ENCODE results near the gene LRRK2.
"Not testable (repeated sequence)": the region's sequence is repeated elsewhere in the genome, so short reads cannot be mapped to it uniquely, and the experiment has no call there.

The LRRK2 gene

DNA sequence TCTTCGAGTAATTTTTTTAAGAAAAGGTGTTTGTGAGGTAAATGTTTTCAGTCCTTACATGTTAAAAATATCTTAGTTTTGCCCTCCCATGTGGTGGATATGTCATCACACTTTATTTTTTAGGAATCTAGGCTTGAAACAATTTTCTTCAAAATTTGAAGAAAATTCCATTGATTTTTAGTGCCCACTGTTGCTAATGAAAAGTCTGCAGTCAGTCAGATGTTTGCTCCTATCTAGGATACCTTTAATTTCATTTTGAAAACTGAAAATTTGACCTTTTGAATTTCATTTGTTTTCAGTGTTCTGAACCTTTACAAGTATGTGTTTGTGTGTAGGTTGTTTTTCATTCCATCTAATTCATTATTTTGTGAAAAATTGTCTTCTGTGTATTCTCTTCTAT, 105.4 kb downstream of the LRRK2 start:
- peaks cover 0 to 3% of the 10 kb centered on the region in 2 donors for H3K9me3 Mint-ChIP-seq
- H3K27ac Mint-ChIP-seq: no peak overlapping the region
- H3K4me3 Mint-ChIP-seq: no peak overlapping the region
- H3K27me3 Mint-ChIP-seq: no peaks in the 10 kb centered on the region
- H3K4me1 Mint-ChIP-seq: peaks cover 0 to 1% of the 10 kb centered on the region in 2 donors
- H3K36me3 Mint-ChIP-seq: peaks cover 51 to 55% of the 10 kb centered on the region in 2 donors
- no peak for ATAC-seq (replicated peaks)
- DNase-seq: no peak

DNA sequence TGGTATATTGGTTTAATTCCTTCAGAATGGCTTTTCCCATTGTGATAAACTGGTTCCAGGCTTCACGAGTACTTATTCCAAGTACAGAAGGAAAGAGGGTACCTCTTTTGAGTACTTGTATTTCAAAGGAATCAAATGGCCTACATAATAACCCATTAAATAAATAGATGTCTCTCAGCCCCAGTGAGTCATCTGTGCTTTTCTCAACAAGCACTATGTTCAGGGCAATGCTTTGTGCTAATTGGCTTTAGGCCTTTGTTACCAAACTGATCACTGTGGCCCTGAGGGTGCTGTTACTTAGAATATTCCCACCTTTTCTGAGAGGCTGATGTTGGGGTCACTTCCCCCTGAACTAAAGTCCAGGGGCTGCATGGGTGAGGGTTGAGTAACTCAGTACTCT, 107.1 kb downstream of the LRRK2 start:
- H3K9me3 Mint-ChIP-seq: peaks cover 0 to 3% of the 10 kb centered on the region in 2 donors
- no peak for ATAC-seq (replicated peaks)
- DNase-seq: no peak
- no peak overlapping the region for H3K27ac Mint-ChIP-seq
- H3K4me1 Mint-ChIP-seq: no peaks in the 10 kb centered on the region
- peaks cover 50 to 61% of the 10 kb centered on the region in 2 donors for H3K36me3 Mint-ChIP-seq
- H3K27me3 Mint-ChIP-seq: no peaks in the 10 kb centered on the region
- no peak overlapping the region for H3K4me3 Mint-ChIP-seq

DNA sequence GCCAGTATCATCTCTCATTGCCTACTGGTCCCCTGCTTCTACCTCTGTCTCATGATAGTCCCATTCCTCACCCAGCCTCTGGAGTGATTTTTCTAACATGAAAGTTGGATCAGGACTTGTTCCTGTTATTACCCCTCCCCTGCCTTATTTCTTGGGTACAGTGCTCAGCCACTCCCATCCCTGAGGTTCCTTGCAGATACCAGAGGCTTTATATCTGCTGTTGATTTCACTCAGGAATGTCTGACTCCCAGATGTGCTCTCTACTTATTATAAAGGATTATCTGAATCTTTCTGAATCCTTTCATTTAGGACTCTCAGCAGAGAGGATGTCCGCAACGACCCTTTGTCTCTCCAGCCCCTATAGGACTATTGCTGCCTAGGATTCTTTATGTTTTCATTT, 111.2 kb downstream of the LRRK2 start:
- H3K27ac Mint-ChIP-seq: no peak overlapping the region
- ATAC-seq (replicated peaks): no peak
- H3K4me1 Mint-ChIP-seq: no peaks in the 10 kb centered on the region
- no peaks in the 10 kb centered on the region for H3K27me3 Mint-ChIP-seq
- DNase-seq: no peak
- H3K9me3 Mint-ChIP-seq: peaks cover 0 to under 1% of the 10 kb centered on the region in 2 donors
- H3K4me3 Mint-ChIP-seq: no peak overlapping the region
- H3K36me3 Mint-ChIP-seq: peaks cover 31 to 46% of the 10 kb centered on the region in 2 donors

DNA sequence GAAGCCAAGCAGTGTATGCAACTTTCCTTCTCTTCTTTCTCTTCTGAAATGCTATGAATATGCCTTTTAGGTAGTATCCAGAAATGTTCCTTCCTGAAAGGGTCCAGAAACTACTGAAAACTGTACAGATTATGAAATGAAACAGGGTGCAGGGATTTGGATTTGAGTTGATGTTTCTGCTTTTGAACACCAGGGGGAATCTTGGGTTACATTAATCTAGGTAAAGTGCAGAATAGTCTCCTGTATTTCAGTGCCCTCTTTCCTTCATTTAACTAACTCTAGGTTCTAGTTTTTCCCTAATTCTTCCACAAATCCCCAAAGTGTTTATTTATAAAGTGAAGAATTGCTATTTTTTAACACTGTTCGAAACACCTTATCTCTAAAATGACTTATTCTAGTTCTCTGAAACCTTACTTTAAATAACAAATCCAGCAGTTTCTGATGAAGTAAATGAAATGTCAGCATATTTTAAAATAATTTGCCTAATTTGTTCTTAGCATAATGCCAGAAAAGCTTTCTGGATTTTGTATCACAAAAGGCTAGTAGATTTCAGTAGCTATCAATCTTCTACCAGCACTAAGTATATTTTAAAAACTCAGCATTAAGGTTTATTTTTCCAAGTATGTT, 111.9 kb downstream of the LRRK2 start:
- Mint-ChIP-seq H3K27me3 (no peaks in the 10 kb centered on the region), H3K27ac (no peak overlapping the region), H3K4me1 (no peaks in the 10 kb centered on the region), H3K36me3 (peaks cover 28 to 42% of the 10 kb centered on the region in 2 donors), H3K9me3 (no peaks in the 10 kb centered on the region), H3K4me3 (no peak overlapping the region)
- ATAC-seq (replicated peaks) (peak in 1 of 2 donors; percentile 51), DNase-seq (no peak)

DNA sequence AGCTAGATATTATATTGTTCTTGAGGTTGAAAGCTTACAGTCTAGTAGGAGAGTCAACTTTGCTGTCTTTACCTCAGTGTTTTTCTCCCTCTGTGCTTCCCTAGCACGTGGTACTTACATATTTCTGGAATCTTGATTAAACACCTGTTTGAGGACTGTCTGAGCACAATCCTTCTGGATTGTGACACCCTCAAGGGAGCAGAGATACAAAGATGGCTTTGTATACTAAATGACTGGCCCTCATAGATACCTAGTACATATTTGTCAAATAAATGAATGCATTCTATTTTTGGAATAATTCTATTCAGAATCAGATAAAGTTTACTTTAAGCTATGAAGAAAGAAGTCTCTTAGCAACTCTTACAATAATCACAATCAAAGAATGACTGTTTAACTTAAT, 113.3 kb downstream of the LRRK2 start:
- no peak for ATAC-seq (replicated peaks)
- no peaks in the 10 kb centered on the region for H3K4me1 Mint-ChIP-seq
- H3K27me3 Mint-ChIP-seq: no peaks in the 10 kb centered on the region
- H3K9me3 Mint-ChIP-seq: no peaks in the 10 kb centered on the region
- H3K27ac Mint-ChIP-seq: no peak overlapping the region
- H3K4me3 Mint-ChIP-seq: no peak overlapping the region
- no peak for DNase-seq
- H3K36me3 Mint-ChIP-seq: peaks cover 20 to 46% of the 10 kb centered on the region in 2 donors

DNA sequence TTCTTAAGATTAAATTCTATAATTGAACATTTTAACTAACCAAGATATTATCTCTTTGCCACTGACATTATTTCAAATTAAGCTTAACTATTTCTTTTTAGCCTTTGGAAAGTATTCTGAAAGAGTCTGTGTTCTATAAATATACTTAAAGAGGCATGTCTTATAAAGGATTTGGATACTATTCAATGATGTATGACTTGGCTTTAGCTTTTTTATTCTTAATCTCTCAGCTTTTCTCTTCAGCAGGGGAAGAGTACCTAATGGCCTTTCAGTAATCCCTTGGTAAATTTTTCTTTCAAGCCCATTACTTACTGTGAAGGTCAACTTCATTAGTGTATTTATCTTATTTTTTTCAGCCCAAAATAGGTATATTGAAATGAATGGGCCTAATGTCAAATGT, 113.8 kb downstream of the LRRK2 start:
- Mint-ChIP-seq H3K4me1 (no peaks in the 10 kb centered on the region), H3K4me3 (no peak overlapping the region), H3K9me3 (no peaks in the 10 kb centered on the region), H3K36me3 (peaks cover 20 to 45% of the 10 kb centered on the region in 2 donors), H3K27me3 (no peaks in the 10 kb centered on the region), H3K27ac (no peak overlapping the region)
- ATAC-seq (replicated peaks) (no peak), DNase-seq (no peak)

DNA sequence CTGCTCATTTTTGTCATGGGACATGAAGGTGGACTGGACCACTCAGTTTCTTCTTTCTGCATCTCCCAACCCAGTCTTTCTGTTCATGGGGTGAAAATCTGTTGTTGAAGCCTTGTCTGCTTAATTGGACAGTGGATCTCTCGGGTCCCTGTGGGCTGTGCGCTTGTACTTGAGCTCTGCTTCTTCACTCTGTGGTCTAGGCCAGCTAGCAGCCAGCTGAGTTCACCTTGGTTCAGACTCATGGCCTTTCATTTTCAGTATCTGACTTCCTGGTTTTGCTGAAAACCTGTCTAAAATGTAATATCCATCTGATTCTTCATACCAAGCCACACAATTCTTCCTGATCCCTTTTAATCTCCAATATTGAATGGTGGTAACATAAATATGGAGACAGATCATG, 117.2 kb downstream of the LRRK2 start:
- no peak overlapping the region for H3K4me3 Mint-ChIP-seq

DNA sequence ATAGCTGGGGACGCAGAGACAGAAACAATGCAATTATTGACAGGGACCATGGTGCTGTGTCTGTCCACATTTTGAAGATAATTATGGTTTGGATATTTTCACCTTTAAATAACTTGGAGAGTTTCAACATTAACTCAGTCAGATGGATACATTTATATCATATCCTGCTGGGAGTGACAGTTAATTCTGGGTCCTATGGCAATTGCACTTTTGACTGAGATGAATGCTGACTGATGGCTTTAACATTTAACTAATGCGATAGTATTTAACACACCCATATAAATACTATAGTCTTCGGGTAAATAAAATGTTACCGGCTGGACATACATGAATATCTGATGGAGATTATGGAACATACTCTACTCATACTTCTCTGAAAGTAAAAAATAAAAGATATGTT, 118.3 kb downstream of the LRRK2 start:
- no peak for ATAC-seq (replicated peaks)
- no peaks in the 10 kb centered on the region for H3K9me3 Mint-ChIP-seq
- peaks cover 3 to 17% of the 10 kb centered on the region in 2 donors for H3K36me3 Mint-ChIP-seq
- no peak overlapping the region for H3K4me3 Mint-ChIP-seq
- no peaks in the 10 kb centered on the region for H3K27me3 Mint-ChIP-seq
- H3K4me1 Mint-ChIP-seq: no peaks in the 10 kb centered on the region
- H3K27ac Mint-ChIP-seq: no peak overlapping the region
- no peak for DNase-seq

More for the DNA sequence above, 117.2 kb downstream of the LRRK2 start:
- no peaks in the 10 kb centered on the region for H3K27me3 Mint-ChIP-seq
- no peaks in the 10 kb centered on the region for H3K9me3 Mint-ChIP-seq
- no peak overlapping the region for H3K27ac Mint-ChIP-seq
- DNase-seq (no peak), ATAC-seq (replicated peaks) (no peak)
- H3K36me3 Mint-ChIP-seq: peaks cover 9 to 27% of the 10 kb centered on the region in 2 donors
- no peaks in the 10 kb centered on the region for H3K4me1 Mint-ChIP-seq

DNA sequence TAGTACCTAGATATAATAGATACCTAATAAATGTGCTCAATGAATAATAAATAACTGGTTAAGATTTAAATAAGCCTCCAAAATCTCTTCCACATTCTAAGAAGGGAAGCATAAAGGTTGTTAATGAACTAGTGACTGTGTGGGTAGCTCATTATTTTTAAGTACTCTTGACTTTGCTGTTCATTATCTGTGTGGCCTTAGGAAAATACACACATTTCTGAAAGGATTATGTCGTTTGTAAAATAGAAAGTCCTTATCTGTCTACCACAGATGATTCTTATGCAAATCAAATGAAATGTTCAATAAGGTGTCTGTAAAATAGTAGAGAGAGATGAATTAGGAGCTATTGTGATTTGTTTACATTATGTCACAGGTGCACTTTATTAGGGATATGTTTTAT, 119.5 kb downstream of the LRRK2 start:
- no peak overlapping the region for H3K27ac Mint-ChIP-seq
- no peak for DNase-seq
- no peak for ATAC-seq (replicated peaks)
- H3K9me3 Mint-ChIP-seq: no peaks in the 10 kb centered on the region
- H3K27me3 Mint-ChIP-seq: no peaks in the 10 kb centered on the region
- no peak overlapping the region for H3K4me3 Mint-ChIP-seq
- H3K36me3 Mint-ChIP-seq: peaks cover 4 to 20% of the 10 kb centered on the region in 2 donors
- H3K4me1 Mint-ChIP-seq: no peaks in the 10 kb centered on the region

DNA sequence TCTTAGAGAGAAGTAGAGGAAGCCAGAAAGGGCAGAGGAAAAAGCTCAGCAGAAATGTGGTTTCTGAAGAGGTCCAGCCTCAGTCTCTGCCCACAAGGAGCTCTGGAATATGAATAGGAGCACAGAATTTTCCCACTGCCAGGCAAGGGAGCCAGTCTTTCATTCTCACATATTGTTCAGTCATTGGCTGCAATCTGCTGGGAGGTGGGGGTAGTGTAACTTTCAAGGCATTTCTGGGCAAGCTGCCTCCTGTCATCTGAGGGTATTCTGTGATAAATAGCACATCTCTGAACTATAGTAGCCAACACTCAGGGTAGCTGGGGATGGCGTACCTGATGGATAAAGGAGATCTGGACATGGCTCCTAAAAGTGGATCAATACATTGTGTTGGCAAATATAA, 127.2 kb downstream of the LRRK2 start:
- peaks cover 36 to 38% of the 10 kb centered on the region in 2 donors for H3K36me3 Mint-ChIP-seq
- ATAC-seq (replicated peaks): no peak
- peaks cover 2 to 6% of the 10 kb centered on the region in 2 donors for H3K9me3 Mint-ChIP-seq
- no peaks in the 10 kb centered on the region for H3K4me1 Mint-ChIP-seq
- H3K27me3 Mint-ChIP-seq: no peaks in the 10 kb centered on the region
- H3K27ac Mint-ChIP-seq: no peak overlapping the region
- H3K4me3 Mint-ChIP-seq: no peak overlapping the region
- DNase-seq: no peak

DNA sequence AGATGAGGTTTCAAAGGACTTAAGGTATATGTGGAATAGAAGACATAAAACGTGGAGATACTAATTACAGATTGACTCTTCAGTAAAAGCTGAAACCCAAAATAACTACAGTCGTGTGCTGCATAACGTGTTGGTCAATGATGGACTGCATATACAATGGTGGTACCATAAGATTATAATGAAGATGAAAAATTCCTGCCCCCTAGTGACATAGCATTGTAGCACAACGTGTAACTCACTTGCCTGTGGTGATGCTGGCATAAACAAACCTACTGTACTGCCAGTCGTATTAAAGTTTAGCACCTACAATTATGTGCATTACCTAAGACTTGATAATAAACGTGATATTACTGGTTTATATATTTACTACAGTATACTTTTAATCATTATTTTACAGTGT, 150.3 kb downstream of the LRRK2 start:
- DNase-seq (no peak), ATAC-seq (replicated peaks) (peak; percentile 44 to 48)
- Mint-ChIP-seq H3K9me3 (peaks cover 5 to 6% of the 10 kb centered on the region in 2 donors), H3K4me1 (peaks cover 2 to 4% of the 10 kb centered on the region in 2 donors), H3K27ac (no peak overlapping the region), H3K36me3 (no peaks in the 10 kb centered on the region), H3K27me3 (peaks cover 0 to 3% of the 10 kb centered on the region in 2 donors), H3K4me3 (no peak overlapping the region)

DNA sequence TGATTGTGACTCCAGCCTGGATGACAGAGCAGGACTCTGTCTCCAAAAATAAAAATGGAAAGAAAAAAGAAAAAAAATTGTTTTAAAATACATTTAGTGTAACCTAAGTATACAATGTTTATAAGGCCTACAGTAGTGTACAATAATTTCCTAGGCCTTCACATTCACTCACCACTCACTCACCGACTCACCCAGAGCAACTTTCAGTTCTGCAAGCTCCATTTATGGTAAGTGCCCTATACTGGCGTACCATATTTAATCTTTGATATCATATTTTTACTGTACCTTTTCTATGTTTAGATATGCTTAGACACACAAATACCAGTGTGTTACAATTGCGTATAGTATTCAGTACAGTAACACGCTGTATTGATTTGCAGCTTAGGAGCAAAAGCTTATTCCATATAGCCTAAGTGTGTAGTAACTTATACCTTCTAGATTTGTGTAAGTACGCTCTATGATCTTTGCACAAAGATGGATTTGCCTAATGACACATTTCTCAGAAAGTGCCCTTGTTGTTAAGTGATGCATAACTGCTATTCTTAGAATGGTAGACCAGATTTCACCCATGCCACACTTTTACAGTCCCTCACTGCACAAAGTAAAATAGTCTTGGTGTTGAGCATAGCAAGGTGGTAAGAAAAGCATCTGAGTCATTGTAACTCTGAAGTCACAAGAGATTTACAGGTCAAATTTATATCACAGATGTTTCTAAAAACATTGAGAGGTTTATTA, 151.9 kb downstream of the LRRK2 start:
- no peaks in the 10 kb centered on the region for H3K36me3 Mint-ChIP-seq
- no peak overlapping the region for H3K4me3 Mint-ChIP-seq
- ATAC-seq (replicated peaks) (peak; percentile 65 to 82), DNase-seq (no peak)
- H3K4me1 Mint-ChIP-seq: peaks cover 2 to 4% of the 10 kb centered on the region in 2 donors
- peaks cover 0 to 3% of the 10 kb centered on the region in 2 donors for H3K27me3 Mint-ChIP-seq
- peaks cover 5 to 6% of the 10 kb centered on the region in 2 donors for H3K9me3 Mint-ChIP-seq
- no peak overlapping the region for H3K27ac Mint-ChIP-seq

DNA sequence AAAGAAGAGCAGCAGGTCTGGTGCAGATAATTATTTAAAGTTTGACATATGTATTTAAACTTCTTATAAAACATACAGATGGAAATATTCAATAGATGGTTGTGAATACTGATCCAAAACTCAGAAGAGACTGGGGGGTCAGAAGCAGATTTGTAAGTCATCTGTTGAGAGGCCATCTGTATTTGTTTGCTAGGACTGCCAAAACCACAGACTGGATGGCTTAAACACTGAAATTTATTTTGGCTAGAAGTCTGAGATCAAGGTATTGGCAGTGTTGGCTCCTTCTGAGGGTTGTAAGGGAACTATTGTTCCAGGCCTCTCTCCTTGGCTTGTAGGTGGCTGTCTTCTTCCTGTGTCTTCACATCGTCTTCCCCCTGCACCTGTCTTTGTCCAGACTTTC, 153.9 kb downstream of the LRRK2 start:
- no peak for DNase-seq
- Mint-ChIP-seq H3K9me3 (peaks cover 5 to 6% of the 10 kb centered on the region in 2 donors), H3K27ac (no peak overlapping the region), H3K27me3 (peaks cover 0 to 3% of the 10 kb centered on the region in 2 donors), H3K4me3 (no peak overlapping the region), H3K36me3 (no peaks in the 10 kb centered on the region), H3K4me1 (peaks cover 2 to 4% of the 10 kb centered on the region in 2 donors)
- no peak for ATAC-seq (replicated peaks)

DNA sequence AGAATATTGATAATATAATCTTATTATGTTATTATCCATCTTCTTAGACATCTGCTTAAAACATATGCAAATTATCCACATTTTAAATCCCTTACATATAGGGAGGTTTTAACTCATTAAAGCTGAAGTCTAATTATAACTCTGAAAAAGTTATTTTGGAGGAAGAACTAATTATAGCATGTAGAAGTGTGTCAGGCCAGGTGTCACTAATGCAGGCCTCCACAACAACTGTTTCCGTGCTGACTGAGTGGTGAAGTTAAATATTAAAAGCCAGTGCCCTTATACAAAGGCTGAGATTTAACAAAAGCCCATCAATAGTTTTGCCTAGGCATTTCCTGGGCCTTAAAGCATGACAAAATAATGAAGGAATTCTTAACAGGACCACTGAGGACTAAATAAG, 157.4 kb downstream of the LRRK2 start:
- H3K4me3 Mint-ChIP-seq: no peak overlapping the region
- ATAC-seq (replicated peaks) (no peak), DNase-seq (no peak)
- peaks cover 0 to 3% of the 10 kb centered on the region in 2 donors for H3K27me3 Mint-ChIP-seq
- H3K4me1 Mint-ChIP-seq: no peaks in the 10 kb centered on the region
- H3K27ac Mint-ChIP-seq: no peak overlapping the region
- H3K36me3 Mint-ChIP-seq: no peaks in the 10 kb centered on the region
- H3K9me3 Mint-ChIP-seq: peaks cover 5 to 6% of the 10 kb centered on the region in 2 donors

DNA sequence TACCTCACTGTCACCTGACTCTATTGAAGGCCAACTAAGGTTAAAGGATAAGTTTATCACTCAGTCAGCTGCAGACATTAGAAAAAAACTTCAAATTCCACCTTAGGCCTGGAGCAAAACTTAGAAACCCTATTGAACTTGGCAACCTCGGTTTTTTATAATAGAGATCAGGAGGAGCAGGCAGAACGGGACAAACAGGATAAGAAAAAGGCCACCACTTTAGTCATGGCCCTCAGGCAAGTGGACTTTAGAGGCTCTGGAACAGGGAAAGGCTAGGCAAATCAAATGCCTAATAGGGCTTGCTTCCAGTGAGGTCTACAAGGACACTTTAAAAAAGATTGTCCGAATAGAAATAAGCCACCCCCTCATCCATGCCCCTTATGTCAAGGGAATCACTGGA, 162.5 kb downstream of the LRRK2 start:
- H3K36me3 Mint-ChIP-seq, H3K4me1 Mint-ChIP-seq, H3K9me3 Mint-ChIP-seq: not testable (repeated sequence)

More for the DNA sequence above, 162.5 kb downstream of the LRRK2 start:
- not testable (repeated sequence) for H3K27me3 Mint-ChIP-seq; DNase-seq; H3K4me3 Mint-ChIP-seq; ATAC-seq (replicated peaks); H3K27ac Mint-ChIP-seq

All from stimulated activated naive B cell treated with anti-CD40 and anti-IgM and Interleukin-4, amounts not matched to agents 10 μg/mL and 1 μg/mL and 100 μg/mL, for 72 hours (primary cell).